RPMI8226 (cell line): ENCODE results near the gene H1-8.

ENCODE experiments used
- DNase-seq: peaks from one replicate; pipeline ENCODE4 v3.0.0-alpha.2; 2015

Gene H1-8

GRCh38 chr3:129595544-129596193, 52.7 kb downstream of the H1-8 start:
- DNase-seq, result no peak

- no peak for DNase-seq
Measured at GRCh38 chr3:129596194-129597086, 53.5 kb downstream of the H1-8 start.

GRCh38 chr3:129597087-129597999, 54.4 kb downstream of the H1-8 start:
- no peak for DNase-seq

- DNase-seq, result no peak
Measured at GRCh38 chr3:129598000-129598381, 55.0 kb downstream of the H1-8 start.

GRCh38 chr3:129598484-129598883, 55.5 kb downstream of the H1-8 start:
- no peak for DNase-seq

GRCh38 chr3:129599073-129599472, 56.1 kb downstream of the H1-8 start:
- no peak for DNase-seq

- DNase-seq, result no peak
Measured at GRCh38 chr3:129599607-129600006, 56.6 kb downstream of the H1-8 start.

GRCh38 chr3:129600348-129600747, 57.4 kb downstream of the H1-8 start:
- DNase-seq, result no peak
